Measurements from ENCODE around the gene MEGF10.

GRCh38 chr5:127398508-127398907 is 107.9 kb downstream of the MEGF10 start:
- TF ChIP-seq CTCF (IDR thresholded peaks at IDR 0.05) = no peak
- no peak for TF ChIP-seq POLR2AphosphoS5 (IDR thresholded peaks at IDR 0.05)
